GM06990 (cell line): ENCODE measurements around the gene SLC6A20.

Experiments
- DNase-seq: peaks from one replicate; pipeline ENCODE4 v3.0.0-alpha.2; 2011; ENCODE audit not compliant: insufficient read length; ENCODE audit errors: extremely low read depth
- H3K27me3 ChIP-seq: replicated peaks from 2 replicates; pipeline ENCODE4 v1.6.0; 2011; ENCODE audit warnings: low read length; ENCODE audit not compliant: control insufficient read depth, insufficient read depth
- H3K36me3 ChIP-seq: 2 replicates; pipeline ENCODE4 v1.5.1; 2011; ENCODE audit warnings: low read length; ENCODE audit not compliant: control insufficient read depth, insufficient read depth
- H3K4me3 ChIP-seq: replicated peaks from 2 replicates; pipeline ENCODE4 v1.5.1; 2011; ENCODE audit warnings: low read depth, mild to moderate bottlenecking, control low read depth, low read length
- CTCF ChIP-seq: IDR thresholded peaks from 2 replicates; pipeline ENCODE4 v1.5.1; 2011; ENCODE audit warnings: low read length, control low read depth, mild to moderate bottlenecking, inconsistent platforms; ENCODE audit not compliant: insufficient read depth, poor library complexity, severe bottlenecking

SLC6A20 gene

GRCh38 chr3:45777111-45777745 is 19.1 kb downstream of the SLC6A20 start:
- no peak for TF ChIP-seq CTCF
- no peaks in the 10 kb centered on the region for H3K36me3 ChIP-seq
- DNase-seq = no peak
- no peak overlapping the region for H3K4me3 ChIP-seq
- peaks cover 1% of the 10 kb centered on the region for H3K27me3 ChIP-seq

GRCh38 chr3:45776611-45777010 is 19.7 kb downstream of the SLC6A20 start:
- TF ChIP-seq CTCF = no peak
- Histone ChIP-seq H3K4me3 (no peak overlapping the region), H3K36me3 (no peaks in the 10 kb centered on the region), H3K27me3 (no peaks in the 10 kb centered on the region; the same call in none of the 2 replicates)
- no peak for DNase-seq

GRCh38 chr3:45776301-45776595 is 20.1 kb downstream of the SLC6A20 start:
- Histone ChIP-seq H3K4me3 (no peak overlapping the region), H3K27me3 (no peaks in the 10 kb centered on the region; the same call in none of the 2 replicates), H3K36me3 (no peaks in the 10 kb centered on the region)
- no peak for DNase-seq
- no peak for TF ChIP-seq CTCF

- Histone ChIP-seq H3K27me3 (no peaks in the 10 kb centered on the region; the same call in none of the 2 replicates), H3K36me3 (no peaks in the 10 kb centered on the region), H3K4me3 (no peak overlapping the region)
- no peak for TF ChIP-seq CTCF
- DNase-seq = no peak
Measured at GRCh38 chr3:45775571-45776300, 20.6 kb downstream of the SLC6A20 start.

GRCh38 chr3:45774581-45775521 is 21.5 kb downstream of the SLC6A20 start:
- no peak for DNase-seq
- H3K4me3 ChIP-seq = no peak overlapping the region
- H3K36me3 ChIP-seq = no peaks in the 10 kb centered on the region
- TF ChIP-seq CTCF = no peak
- no peaks in the 10 kb centered on the region; the same call in 1 of the 2 replicates for H3K27me3 ChIP-seq
